Neural cell (in vitro differentiated cells): ENCODE data around the gene STOML3. TPM values are rescaled to one million over a fixed set of nuclear protein-coding genes. Genes with fewer than 3 reads are reported as not detected.

ENCODE experiments used
- H2AFZ ChIP-seq: fragments of 200-600, 300-800 bp; sonication (generic), shearing (Covaris generic); 2 replicates; pipeline ENCODE4 v1.6.0; 2014; ENCODE audit warnings: low read depth, mild to moderate bottlenecking, antibody characterized with exemption, low read length, moderate library complexity
- H3F3A ChIP-seq: fragments of 200-600 bp; shearing (Covaris generic); 2 replicates; pipeline ENCODE4 v1.6.1; 2016; ENCODE audit warnings: mild to moderate bottlenecking, moderate library complexity, mixed read lengths, antibody characterized with exemption, low read length; ENCODE audit not compliant: insufficient read depth, poor library complexity, severe bottlenecking
- H3K27ac ChIP-seq: fragments of 200-600, 300-800 bp; sonication (generic), shearing (Covaris generic); 2 replicates; pipeline ENCODE4 v1.5.1; 2014; ENCODE audit warnings: mild to moderate bottlenecking, low read length, moderate library complexity
- H3K27me3 ChIP-seq: fragments of 300-800, 200-600 bp; sonication (generic), shearing (Covaris generic); 2 replicates; pipeline ENCODE4 v1.6.0; 2014; ENCODE audit warnings: mild to moderate bottlenecking, low read depth, low read length, moderate library complexity; ENCODE audit not compliant: insufficient read depth
- H3K36me3 ChIP-seq: fragments of 300-800, 200-600 bp; sonication (generic), shearing (Covaris generic); 2 replicates; pipeline ENCODE4 v1.5.1; 2014; ENCODE audit warnings: mild to moderate bottlenecking, antibody characterized with exemption, low read length, moderate library complexity; ENCODE audit not compliant: insufficient read depth
- H3K4me2 ChIP-seq: fragments of 300-800, 200-600 bp; sonication (generic), shearing (Covaris generic); 2 replicates; pipeline ENCODE4 v1.6.0; 2014; ENCODE audit warnings: mild to moderate bottlenecking, low read length
- H3K4me3 ChIP-seq: fragments of 300-800, 200-600 bp; sonication (generic), shearing (Covaris generic); 2 replicates; pipeline ENCODE4 v1.5.1; 2014; ENCODE audit warnings: mild to moderate bottlenecking, low read length, moderate library complexity
- H3K79me2 ChIP-seq: fragments of 200-600 bp; shearing (Covaris generic); replicated peaks from 2 replicates; pipeline ENCODE4 v1.6.0; 2014; ENCODE audit warnings: mild to moderate bottlenecking, low read length, moderate library complexity; ENCODE audit not compliant: insufficient read depth
- H3K9ac ChIP-seq: fragments of 300-800, 200-600 bp; sonication (generic), shearing (Covaris generic); 2 replicates; pipeline ENCODE4 v1.6.1; 2016; ENCODE audit warnings: mild to moderate bottlenecking, low read length, mixed read lengths
- H3K9me2 ChIP-seq: fragments of 200-600 bp; shearing (Covaris generic); 2 replicates; pipeline ENCODE4 v1.6.1; 2016; ENCODE audit warnings: mild to moderate bottlenecking, low read length, mixed read lengths; ENCODE audit not compliant: insufficient read depth
- H3K9me3 ChIP-seq: fragments of 200-600, 300-800 bp; sonication (generic), shearing (Covaris generic); 2 replicates; pipeline ENCODE4 v1.6.1; 2016; ENCODE audit warnings: mild to moderate bottlenecking, mixed run types, low read length, moderate library complexity, mixed read lengths
- H4K20me1 ChIP-seq: fragments of 200-600 bp; shearing (Covaris generic); 2 replicates; pipeline ENCODE4 v1.6.1; 2016; ENCODE audit warnings: mild to moderate bottlenecking, mixed run types; ENCODE audit not compliant: insufficient read depth
- CTCF ChIP-seq: fragments of 450-650 bp; IDR thresholded peaks from 2 replicates; pipeline ENCODE4 v1.5.1; 2014; ENCODE audit warnings: antibody characterized with exemption, mild to moderate bottlenecking, moderate library complexity; ENCODE audit not compliant: poor library complexity, severe bottlenecking
- EP300 ChIP-seq: fragments of 450-650 bp; conservative IDR thresholded peaks from 2 replicates; pipeline ENCODE4 v1.6.1; 2014; ENCODE audit warnings: antibody characterized with exemption, mild to moderate bottlenecking, moderate library complexity; ENCODE audit not compliant: poor library complexity, severe bottlenecking
- EZH2 ChIP-seq: fragments of 200-600, 300-800 bp; shearing (Covaris generic), sonication (generic); IDR thresholded peaks from 2 replicates; pipeline ENCODE4 v1.6.1; 2014; ENCODE audit warnings: antibody characterized with exemption, low read length, borderline replicate concordance, mild to moderate bottlenecking; ENCODE audit not compliant: insufficient read depth, poor library complexity, severe bottlenecking
- MXI1 ChIP-seq: fragments of 450-650 bp; conservative IDR thresholded peaks from 2 replicates; pipeline ENCODE4 v1.6.1; 2014; ENCODE audit warnings: antibody characterized with exemption, mild to moderate bottlenecking; ENCODE audit not compliant: poor library complexity, severe bottlenecking
- POLR2AphosphoS5 ChIP-seq: IDR thresholded peaks from 2 replicates; pipeline ENCODE4 v1.6.1; 2012
- RAD21 ChIP-seq: fragments of 450-650 bp; conservative IDR thresholded peaks from 2 replicates; pipeline ENCODE4 v1.6.1; 2014; ENCODE audit warnings: antibody characterized with exemption, mild to moderate bottlenecking, moderate library complexity
- SMC3 ChIP-seq: fragments of 450-650 bp; conservative IDR thresholded peaks from 2 replicates; pipeline ENCODE4 v1.6.1; 2014; ENCODE audit warnings: antibody characterized with exemption, mild to moderate bottlenecking, moderate library complexity; ENCODE audit not compliant: poor library complexity
- TAF1 ChIP-seq: IDR thresholded peaks from 2 replicates; pipeline ENCODE4 v1.6.1; 2012; ENCODE audit warnings: low read depth
- polyA plus RNA-seq: library from polyadenylated mRNA; depleted of rRNA; stranded (reverse); fragments of >200 nt; gene quantifications from 2 replicates; pipeline ENCODE4 v1.2.3, GENCODE V29; 2014
- TF ChIP-seq, protein P1 (sequence below): IDR thresholded peaks from 2 replicates; pipeline ENCODE4 v1.6.1; 2012; ENCODE audit warnings: borderline replicate concordance

Gene STOML3
- polyA plus RNA-seq, 1 donor from 2014 or later = not detected

DNA sequence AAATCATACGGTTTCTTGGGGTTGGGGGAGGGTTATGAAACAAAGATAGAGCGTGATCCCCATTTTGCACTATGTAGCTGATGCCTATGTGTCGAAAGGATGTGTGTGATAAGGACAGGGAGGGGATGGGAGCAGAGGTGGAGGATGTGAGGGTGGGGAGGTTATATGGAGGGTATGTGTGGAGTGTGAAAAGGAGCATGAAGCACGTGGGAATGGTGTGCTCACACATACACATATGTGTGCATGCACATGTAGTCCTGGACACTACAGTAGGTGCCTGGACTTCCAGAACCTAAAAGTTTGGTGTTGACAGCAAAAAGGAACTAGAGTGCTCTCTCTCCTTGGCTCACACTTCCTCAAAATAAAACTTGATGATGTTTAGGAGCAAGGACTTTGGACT lies 25.4 kb downstream of the STOML3 start:
- Histone ChIP-seq H4K20me1 (no peaks in the 10 kb centered on the region), H3K9me3 (no peaks in the 10 kb centered on the region), H3K36me3 (no peaks in the 10 kb centered on the region), H3K27me3 (no peaks in the 10 kb centered on the region), H3K9me2 (no peaks in the 10 kb centered on the region), H3F3A (no peaks in the 10 kb centered on the region), H2AFZ (no peak overlapping the region), H3K9ac (no peak overlapping the region), H3K27ac (no peak overlapping the region), H3K79me2 (no peaks in the 10 kb centered on the region), H3K4me2 (no peak overlapping the region), H3K4me3 (no peak overlapping the region)
- TF ChIP-seq CTCF (no peak), EP300 (no peak), SMC3 (no peak), RAD21 (no peak), TAF1 (no peak), MXI1 (no peak), POLR2AphosphoS5 (no peak), EZH2 (no peak)
- TF ChIP-seq, protein P1, sequence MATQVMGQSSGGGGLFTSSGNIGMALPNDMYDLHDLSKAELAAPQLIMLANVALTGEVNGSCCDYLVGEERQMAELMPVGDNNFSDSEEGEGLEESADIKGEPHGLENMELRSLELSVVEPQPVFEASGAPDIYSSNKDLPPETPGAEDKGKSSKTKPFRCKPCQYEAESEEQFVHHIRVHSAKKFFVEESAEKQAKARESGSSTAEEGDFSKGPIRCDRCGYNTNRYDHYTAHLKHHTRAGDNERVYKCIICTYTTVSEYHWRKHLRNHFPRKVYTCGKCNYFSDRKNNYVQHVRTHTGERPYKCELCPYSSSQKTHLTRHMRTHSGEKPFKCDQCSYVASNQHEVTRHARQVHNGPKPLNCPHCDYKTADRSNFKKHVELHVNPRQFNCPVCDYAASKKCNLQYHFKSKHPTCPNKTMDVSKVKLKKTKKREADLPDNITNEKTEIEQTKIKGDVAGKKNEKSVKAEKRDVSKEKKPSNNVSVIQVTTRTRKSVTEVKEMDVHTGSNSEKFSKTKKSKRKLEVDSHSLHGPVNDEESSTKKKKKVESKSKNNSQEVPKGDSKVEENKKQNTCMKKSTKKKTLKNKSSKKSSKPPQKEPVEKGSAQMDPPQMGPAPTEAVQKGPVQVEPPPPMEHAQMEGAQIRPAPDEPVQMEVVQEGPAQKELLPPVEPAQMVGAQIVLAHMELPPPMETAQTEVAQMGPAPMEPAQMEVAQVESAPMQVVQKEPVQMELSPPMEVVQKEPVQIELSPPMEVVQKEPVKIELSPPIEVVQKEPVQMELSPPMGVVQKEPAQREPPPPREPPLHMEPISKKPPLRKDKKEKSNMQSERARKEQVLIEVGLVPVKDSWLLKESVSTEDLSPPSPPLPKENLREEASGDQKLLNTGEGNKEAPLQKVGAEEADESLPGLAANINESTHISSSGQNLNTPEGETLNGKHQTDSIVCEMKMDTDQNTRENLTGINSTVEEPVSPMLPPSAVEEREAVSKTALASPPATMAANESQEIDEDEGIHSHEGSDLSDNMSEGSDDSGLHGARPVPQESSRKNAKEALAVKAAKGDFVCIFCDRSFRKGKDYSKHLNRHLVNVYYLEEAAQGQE = no peak

DNA sequence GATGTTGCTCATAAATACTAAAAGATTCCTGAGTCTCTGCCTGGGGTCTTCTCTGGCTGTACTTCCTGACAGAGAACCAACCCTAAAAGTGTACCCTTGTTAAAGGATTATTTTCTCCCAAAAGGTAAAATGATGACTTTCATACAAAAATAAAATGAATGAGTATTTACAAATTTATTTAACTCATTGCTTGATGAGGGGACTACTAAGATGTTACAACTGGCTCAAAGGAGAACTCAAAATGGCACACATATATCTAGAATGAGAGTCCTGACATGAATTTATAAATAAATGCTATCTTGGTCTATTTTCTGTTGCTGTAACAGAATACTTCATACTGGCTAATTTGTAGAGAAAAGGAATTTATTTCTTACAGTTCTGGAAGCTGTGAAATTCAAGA lies 30.5 kb downstream of the STOML3 start:
- no peaks in the 10 kb centered on the region for H3K79me2 ChIP-seq
- no peak overlapping the region for H2AFZ ChIP-seq
- H3K4me3 ChIP-seq = no peak overlapping the region
- H3K27me3 ChIP-seq = no peaks in the 10 kb centered on the region
- H3K9me2 ChIP-seq = no peaks in the 10 kb centered on the region
- H3K9me3 ChIP-seq = no peaks in the 10 kb centered on the region
- H3K36me3 ChIP-seq = no peaks in the 10 kb centered on the region
- H3K9ac ChIP-seq = no peak overlapping the region
- no peaks in the 10 kb centered on the region for H4K20me1 ChIP-seq
- no peak for TF ChIP-seq SMC3
- no peak for TF ChIP-seq EZH2
- TF ChIP-seq, protein P1 = no peak
- TF ChIP-seq MXI1 = no peak
- TF ChIP-seq EP300 = no peak
- no peak for TF ChIP-seq POLR2AphosphoS5
- no peaks in the 10 kb centered on the region for H3F3A ChIP-seq
- H3K27ac ChIP-seq = no peak overlapping the region
- no peak overlapping the region for H3K4me2 ChIP-seq
